Measurements from ENCODE around the gene MAP7. TPM values are rescaled to one million over a fixed set of nuclear protein-coding genes. Genes with fewer than 3 reads are reported as not detected.

Gene MAP7
- total and polyA plus RNA-seq, 2 of the 13 experiments (the other 11 are each of a cell fraction or from before 2014, with no cell fraction given) = 0.04 TPM; not detected in 1

- ATAC-seq (peak; percentile 24; the same call in 1 of the 3 replicates), FAIRE-seq (no peak)
- CTCF ChIA-PET (ENCODE audit: low intra/inter-chr PET ratio, low total read pairs) = no interaction called here
Measured at GRCh38 chr6:136335736-136336363, 214.4 kb downstream of the MAP7 start.

GRCh38 chr6:136334853-136335252 is 215.4 kb downstream of the MAP7 start:
- DNase-seq (ENCODE audit: low spot score) (no peak), FAIRE-seq (no peak), ATAC-seq (peak; percentile 89)
- H4K20me1 ChIP-seq (ENCODE audit: insufficient read depth, low read length) = no peaks in the 10 kb centered on the region
- POLR2A ChIA-PET = no interaction called here
- CTCF ChIA-PET (ENCODE audit: low intra/inter-chr PET ratio, low total read pairs) = no interaction called here
- H3K4me1 ChIP-seq (ENCODE audit: insufficient read depth, low read length) = peaks cover 14% of the 10 kb centered on the region; the same call in 1 of the 2 replicates
- peak overlapping the region; percentile 33; the same call in 1 of the 2 replicates for H3K4me2 ChIP-seq (ENCODE audit: low read depth, low read length)
- BruUV-seq (replicated peaks) = no TSS peak
- H2AFZ ChIP-seq (ENCODE audit: low read length) = no peak overlapping the region
- no peaks in the 10 kb centered on the region for H3K9me3 ChIP-seq (ENCODE audit: low read length)
- intact Hi-C loops (cut with micrococcal nuclease; ENCODE audit: unreplicated experiment) = no loop called here
- H3K79me2 ChIP-seq (ENCODE audit: insufficient read depth, low read length) = no peaks in the 10 kb centered on the region
- no peak overlapping the region for H3K9ac ChIP-seq (ENCODE audit: insufficient read depth, low read depth, low read length)
- TF ChIP-seq CTCF (CRISPR knock-in tag; IDR thresholded peaks at IDR 0.05) = peak; percentile 42
- peak; percentile 9; the same call in 1 of the 2 replicates for TF ChIP-seq ZNF687 (CRISPR knock-in tag; IDR thresholded peaks at IDR 0.05)
- TF ChIP-seq ZNF781 (CRISPR knock-in tag; IDR thresholded peaks at IDR 0.05; ENCODE audit: borderline replicate concordance, not compliant biosample characterization) = no peak
- no peak for TF ChIP-seq HDAC2 (CRISPR knock-in tag; IDR thresholded peaks at IDR 0.05)
- TF ChIP-seq KLF9 (CRISPR knock-in tag; IDR thresholded peaks at IDR 0.05; ENCODE audit: low read depth) = no peak
- TF ChIP-seq JARID2 (CRISPR knock-in tag; IDR thresholded peaks at IDR 0.05; ENCODE audit: insufficient replicate concordance) = no peak
- no peak for TF ChIP-seq ZNF704 (CRISPR knock-in tag; IDR thresholded peaks at IDR 0.05; ENCODE audit: borderline replicate concordance)
- no peaks in the 10 kb centered on the region for H3K36me3 ChIP-seq (replicated peaks in 1 of 2; ENCODE audit: control insufficient read depth in 1 of 2, insufficient read depth in 2 of 2, low read length in 2 of 2)
- WGBS (ENCODE audit: low lambda C conversion rate) = 4% methylated on average over 5 of the region's 9 CpGs
- no peak overlapping the region for H3K4me3 ChIP-seq (replicated peaks in 1 of 3; ENCODE audit: insufficient read depth in 1 of 3, low read depth in 2 of 3, low read length in 3 of 3)
- in situ Hi-C loops (cut with HindIII; ENCODE audit: extremely low pct_ligation_motif_present, low pct_unique_long_range_greater_than_20kb) = no loop called here
- H3K27ac ChIP-seq (ENCODE audit: extremely low read length, insufficient read depth, low read length) = no peak overlapping the region
- H3K27me3 ChIP-seq (ENCODE audit: control insufficient read depth in 1 of 2, insufficient read depth in 2 of 2, low read length in 2 of 2) = peaks cover 2 to 21% of the 10 kb centered on the region in 2 experiments; a peak in 3 of 5 replicates

More at GRCh38 chr6:136335736-136336363, 214.4 kb downstream of the MAP7 start:
- no peak for TF ChIP-seq CHD4 (IDR thresholded peaks at IDR 0.05; ENCODE audit: borderline replicate concordance, low read length)
- H3K36me3 ChIP-seq (replicated peaks in 1 of 2; ENCODE audit: control insufficient read depth in 1 of 2, insufficient read depth in 2 of 2, low read length in 2 of 2) = no peaks in the 10 kb centered on the region
- intact Hi-C loops (cut with micrococcal nuclease; ENCODE audit: unreplicated experiment) (no loop called here), in situ Hi-C loops (cut with HindIII; ENCODE audit: extremely low pct_ligation_motif_present, low pct_unique_long_range_greater_than_20kb) (no loop called here)
- POLR2A ChIA-PET = no interaction called here
- no peak overlapping the region for H3K4me3 ChIP-seq (replicated peaks in 1 of 3; ENCODE audit: insufficient read depth in 1 of 3, low read depth in 2 of 3, low read length in 3 of 3)
- H3K4me2 ChIP-seq (ENCODE audit: low read depth, low read length) = no peak overlapping the region
- no peak for DNase-seq (ENCODE audit: low spot score)
- H3K27me3 ChIP-seq (ENCODE audit: control insufficient read depth in 1 of 2, insufficient read depth in 2 of 2, low read length in 2 of 2) = peaks cover 2 to 21% of the 10 kb centered on the region in 2 experiments; a peak in 3 of 5 replicates
- BruUV-seq (replicated peaks) = no TSS peak
- 44% methylated on average over 12 of the region's 12 CpGs for WGBS (ENCODE audit: low lambda C conversion rate)
- no peak overlapping the region for H3K27ac ChIP-seq (ENCODE audit: extremely low read length, insufficient read depth, low read length)
- H4K20me1 ChIP-seq (ENCODE audit: insufficient read depth, low read length) = no peaks in the 10 kb centered on the region
- no peak overlapping the region for H3K9ac ChIP-seq (ENCODE audit: insufficient read depth, low read depth, low read length)
- H3K9me3 ChIP-seq (ENCODE audit: low read length) = no peaks in the 10 kb centered on the region
- H2AFZ ChIP-seq (ENCODE audit: low read length) = no peak overlapping the region
- peaks cover 9% of the 10 kb centered on the region; the same call in 1 of the 2 replicates for H3K4me1 ChIP-seq (ENCODE audit: insufficient read depth, low read length)
- no peaks in the 10 kb centered on the region for H3K79me2 ChIP-seq (ENCODE audit: insufficient read depth, low read length)

Data from HepG2 (cell line).